A172 (cell line): ENCODE data around the gene TBX6. TPM values are rescaled to one million over a fixed set of nuclear protein-coding genes. Genes with fewer than 3 reads are reported as not detected.
"Not testable (repeated sequence)": the region's sequence is repeated elsewhere in the genome, so short reads cannot be mapped to it uniquely, and the experiment has no call there.

Experiments used
- DNase-seq: peaks from one replicate; pipeline ENCODE4 v3.0.0-alpha.2; 2015; ENCODE audit warnings: low spot score
- total RNA-seq: library from RNA; depleted of rRNA; stranded (reverse); fragments of >200 nt; shearing (Covaris generic); gene quantifications from 2 replicates; pipeline ENCODE4 v1.2.3, GENCODE V29; 2014; rRNA removed

TBX6 gene
- not detected in 2 replicates for total RNA-seq

- DNase-seq, result peak; percentile 65
These were observed at the start of gene TBX6 for GRCh38 chr16:30091474-30092372. Gene TBX6 (minus strand): TSS chr16:30091924. CDS start chr16:30091193, 731 bp downstream.

- DNase-seq, result no peak
These were observed 48.1 kb upstream of the TBX6 start for GRCh38 chr16:30139583-30140481.

GRCh38 chr16:30137897-30138296, 46.2 kb upstream of the TBX6 start:
- DNase-seq, result no peak

GRCh38 chr16:30136971-30137605, 45.4 kb upstream of the TBX6 start:
- DNase-seq, result no peak

GRCh38 chr16:30132591-30132990, 40.9 kb upstream of the TBX6 start:
- no peak for DNase-seq

- DNase-seq, result no peak
These were observed 40.2 kb upstream of the TBX6 start for GRCh38 chr16:30131869-30132475.

GRCh38 chr16:30127993-30128392, 36.3 kb upstream of the TBX6 start:
- DNase-seq, result no peak

GRCh38 chr16:30125690-30126089, 34.0 kb upstream of the TBX6 start:
- not testable (repeated sequence) for DNase-seq

GRCh38 chr16:30124985-30125379, 33.3 kb upstream of the TBX6 start:
- DNase-seq, result no peak

- DNase-seq, result no peak
These were observed 31.0 kb upstream of the TBX6 start for GRCh38 chr16:30122604-30123160.

- no peak for DNase-seq
These were observed 30.2 kb upstream of the TBX6 start for GRCh38 chr16:30121741-30122571.

- no peak for DNase-seq
These were observed 28.8 kb upstream of the TBX6 start for GRCh38 chr16:30120340-30121105.

- no peak for DNase-seq
These were observed 27.7 kb upstream of the TBX6 start for GRCh38 chr16:30119428-30119827.

- no peak for DNase-seq
These were observed 26.0 kb upstream of the TBX6 start for GRCh38 chr16:30117768-30118167.

- DNase-seq, result no peak
These were observed 24.8 kb upstream of the TBX6 start for GRCh38 chr16:30116291-30117207.

GRCh38 chr16:30115238-30115637, 23.5 kb upstream of the TBX6 start:
- DNase-seq, result no peak

- DNase-seq, result not testable (repeated sequence)
These were observed 23.1 kb upstream of the TBX6 start for GRCh38 chr16:30114833-30115232.

- no peak for DNase-seq
These were observed 22.7 kb upstream of the TBX6 start for GRCh38 chr16:30114411-30114810.
